ENCODE measurements around the gene MINDY4B.

Gene MINDY4B

DNA sequence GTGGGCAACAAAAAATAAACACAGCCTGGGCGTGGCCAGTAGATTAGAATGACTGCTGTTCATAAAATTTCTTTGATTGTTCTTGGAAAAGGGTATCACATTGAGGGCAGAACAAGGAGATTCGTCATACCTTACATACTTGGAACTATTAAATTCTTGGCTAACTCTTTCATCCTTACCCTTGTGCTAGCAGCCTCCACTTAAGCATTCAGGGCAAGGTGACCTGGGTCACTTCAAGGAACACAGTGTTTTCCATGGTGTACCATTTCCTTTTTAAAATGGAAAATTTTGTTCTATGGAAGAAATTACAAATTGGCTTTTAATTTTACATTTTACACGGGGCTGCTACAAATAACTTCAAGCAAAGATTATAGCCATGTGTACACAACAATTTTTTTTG lies 60.8 kb downstream of the MINDY4B start:
- DNase-seq (ENCODE audit: low read depth), result no peak

DNA sequence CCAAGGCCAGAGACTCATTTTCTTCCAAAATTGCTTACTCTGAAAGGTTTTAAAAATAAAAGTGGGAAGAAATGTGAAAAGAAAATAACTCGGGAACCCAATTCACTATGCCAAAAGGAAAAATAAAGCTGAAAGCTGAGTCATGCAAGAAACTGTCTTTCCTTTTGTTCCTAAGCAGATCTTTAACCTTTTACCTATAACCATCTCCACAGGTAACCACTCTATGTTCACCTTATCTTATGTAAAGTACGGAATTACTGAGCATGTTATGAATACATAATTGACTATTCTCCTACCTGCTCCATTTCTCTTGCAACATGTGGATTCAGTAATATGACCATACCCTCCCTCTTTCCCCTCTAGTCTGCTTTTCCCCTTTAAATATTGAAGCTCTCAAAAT lies 62.0 kb downstream of the MINDY4B start:
- DNase-seq (ENCODE audit: low read depth), result no peak

DNA sequence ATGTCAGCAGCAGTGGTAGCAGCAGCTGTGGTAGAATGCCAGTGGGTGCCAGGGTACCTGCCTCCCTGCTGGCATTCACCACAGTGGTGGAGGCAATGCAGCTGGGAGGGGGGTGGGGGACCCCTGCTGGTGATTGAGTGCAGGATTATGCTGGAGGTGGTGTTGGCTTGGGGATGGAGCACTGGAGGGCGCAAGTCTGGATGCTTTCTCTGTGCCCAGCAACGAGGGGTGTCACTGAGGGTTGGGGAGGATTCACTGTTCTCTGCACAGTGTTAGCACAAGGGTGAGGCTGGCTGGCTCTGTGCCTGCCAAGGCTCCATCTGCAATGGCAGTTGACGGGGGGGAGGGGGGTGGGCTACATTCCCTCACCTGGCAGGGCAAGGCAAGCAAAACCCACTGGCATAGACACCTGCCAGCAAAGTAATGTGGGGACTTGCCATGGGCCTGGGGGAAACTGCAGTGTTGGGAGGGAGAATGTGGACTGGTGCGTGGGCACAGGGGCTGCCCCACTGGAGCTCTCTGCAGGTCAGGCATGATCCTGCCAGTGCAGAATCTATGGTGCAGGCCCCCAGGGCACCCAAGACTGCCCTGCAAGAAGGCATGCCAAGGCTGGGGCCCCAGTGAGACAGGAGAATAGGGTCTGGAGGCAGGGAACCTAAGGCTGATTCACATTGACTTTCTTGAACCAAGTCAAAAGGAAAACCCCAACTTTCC lies 64.3 kb downstream of the MINDY4B start:
- DNase-seq (ENCODE audit: low read depth), result no peak

DNA sequence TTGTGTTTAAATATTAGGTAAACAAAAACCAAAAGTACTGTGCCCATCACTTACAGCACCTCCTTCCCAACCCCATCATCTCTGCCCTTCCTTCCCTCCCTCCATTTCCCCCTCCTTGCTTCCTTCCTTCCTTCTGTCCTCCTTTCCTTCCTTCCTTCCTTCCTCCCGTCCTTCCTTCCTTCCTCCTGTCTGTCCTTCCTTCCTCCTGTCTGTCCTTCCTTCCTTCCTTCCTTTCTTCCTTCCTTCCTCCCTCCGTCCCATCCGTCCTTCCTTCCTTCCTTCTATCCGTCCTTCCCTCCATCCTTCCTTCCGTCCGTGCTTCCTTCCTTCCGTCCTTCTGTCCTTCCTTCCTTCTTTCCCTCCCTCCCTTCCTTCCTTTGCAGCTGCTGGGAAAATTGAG lies 74.5 kb downstream of the MINDY4B start:
- DNase-seq (ENCODE audit: low read depth), result no peak

DNA sequence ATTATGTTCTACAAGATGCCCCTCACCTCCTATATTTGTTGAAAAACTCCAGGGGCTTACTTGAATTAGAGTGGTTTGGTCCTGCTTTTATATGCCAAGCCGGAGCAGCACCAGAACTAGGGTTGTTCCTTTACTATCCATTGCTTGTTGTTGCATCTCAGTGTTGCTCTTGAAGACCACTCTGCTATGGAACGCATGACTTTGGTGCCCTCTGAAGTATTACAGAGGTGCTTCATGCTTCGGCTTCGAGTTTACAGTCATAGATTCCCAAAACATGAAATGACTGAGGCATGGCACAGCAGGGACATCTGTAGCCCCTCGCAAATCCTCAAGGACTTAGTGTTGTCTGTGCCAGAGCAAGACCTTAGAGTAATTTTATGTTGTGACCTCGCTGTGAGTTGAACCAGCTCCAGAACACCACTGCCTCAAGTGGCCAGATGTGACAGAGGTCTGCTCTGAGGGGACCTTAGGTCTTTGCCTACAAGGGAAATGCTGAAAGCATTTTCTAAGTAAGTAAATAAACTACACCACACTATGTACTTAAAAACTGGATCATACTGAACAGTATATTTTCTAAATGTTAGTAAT lies 75.1 kb downstream of the MINDY4B start:
- DNase-seq (ENCODE audit: low read depth), result no peak

DNA sequence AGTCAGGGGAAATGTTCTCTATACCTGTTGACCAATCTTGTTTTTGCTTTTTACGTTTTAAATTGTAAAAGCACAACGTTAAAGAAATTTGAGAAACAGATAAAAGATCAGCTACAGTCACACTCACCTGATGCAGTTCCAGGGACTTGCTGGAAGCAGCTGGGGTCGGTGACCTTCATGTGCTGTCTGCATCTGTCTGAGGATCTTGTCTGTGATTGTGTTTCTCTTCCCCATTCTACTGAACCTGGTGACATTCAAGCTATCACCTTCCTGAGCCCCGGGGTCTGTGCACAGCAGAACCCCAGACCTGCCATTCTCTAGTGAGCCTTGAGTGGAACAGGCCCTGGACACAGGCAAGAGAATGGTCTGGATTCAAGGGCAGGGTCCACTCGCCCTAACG lies 75.8 kb downstream of the MINDY4B start:
- DNase-seq (ENCODE audit: low read depth), result no peak

DNA sequence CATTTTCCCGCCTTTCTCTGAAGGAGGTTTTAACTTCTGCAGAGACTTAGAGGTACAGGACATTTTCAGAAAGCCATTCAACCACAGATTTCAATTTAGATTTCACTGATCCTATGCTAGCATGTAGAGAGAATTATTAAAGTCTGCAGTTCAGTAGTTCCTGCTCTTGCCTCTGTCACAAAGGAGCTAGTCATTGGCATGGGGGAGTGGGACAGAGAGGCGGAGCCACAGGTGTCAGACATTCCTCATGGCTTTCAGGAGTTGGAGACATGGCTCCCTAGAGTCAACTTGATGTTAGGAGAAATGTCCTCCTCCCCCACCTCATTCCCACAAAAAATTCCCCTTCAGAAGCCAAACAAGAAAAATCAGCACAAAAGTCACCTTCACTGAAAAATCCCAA lies 76.2 kb downstream of the MINDY4B start:
- no peak for DNase-seq (ENCODE audit: low read depth)

DNA sequence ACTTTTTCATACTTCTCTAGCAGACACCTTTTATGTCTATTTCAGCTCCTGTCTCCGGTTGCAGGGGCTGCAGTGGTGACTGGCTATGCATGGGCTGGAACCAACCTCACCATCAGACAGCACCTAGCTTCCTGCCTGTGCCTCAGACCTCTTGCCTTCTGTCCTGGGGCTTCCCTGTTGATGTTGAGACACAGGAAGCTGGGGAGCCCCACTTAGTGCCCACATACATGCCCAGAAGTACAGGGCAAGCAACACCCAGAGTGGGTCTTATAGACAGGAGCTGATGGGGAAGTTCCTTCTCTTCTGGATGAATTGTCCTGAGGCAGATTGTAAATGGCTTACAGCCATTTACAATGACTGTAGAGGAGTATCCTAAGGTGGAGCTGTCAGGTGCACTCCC lies 77.0 kb downstream of the MINDY4B start:
- DNase-seq (ENCODE audit: low read depth), result no peak

DNA sequence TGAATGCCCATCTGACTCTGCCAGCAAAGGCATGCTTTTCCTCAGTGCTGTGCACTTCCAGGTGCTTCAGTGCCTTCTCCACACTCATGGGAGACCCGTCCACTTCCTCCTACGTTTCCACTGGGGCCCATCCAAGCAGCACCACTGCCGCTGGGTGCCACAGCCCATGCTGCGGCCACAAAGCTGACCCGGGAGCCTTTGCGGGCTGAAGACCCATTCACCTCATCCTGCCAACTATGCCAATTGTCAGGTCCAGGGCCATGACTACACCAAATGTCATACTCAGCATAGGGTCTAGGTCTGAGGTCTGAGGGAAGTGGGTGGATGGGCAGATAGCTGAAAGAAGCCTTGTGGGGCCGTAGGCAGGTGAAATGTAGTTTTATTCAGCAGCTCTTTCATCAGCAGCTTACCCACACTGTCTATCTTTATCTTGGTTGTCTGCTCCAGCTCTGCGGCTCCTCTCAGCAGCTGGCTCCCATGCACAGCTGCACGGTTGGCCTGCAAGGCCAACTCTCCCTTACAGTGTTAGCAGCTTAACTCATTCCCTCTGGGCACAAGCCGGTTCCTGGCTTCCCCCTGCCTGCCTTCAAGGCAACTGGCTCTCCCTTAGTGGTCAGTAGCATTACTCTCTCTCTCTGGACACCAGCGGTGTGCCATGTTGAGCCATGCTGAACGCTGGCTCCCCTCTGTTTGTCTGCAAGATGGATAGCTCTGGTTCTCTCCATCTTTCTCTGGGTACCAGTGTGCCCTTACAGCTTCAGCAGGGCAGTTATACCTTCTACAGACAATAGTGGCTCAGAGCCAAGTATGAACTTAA lies 78.6 kb downstream of the MINDY4B start:
- DNase-seq (ENCODE audit: low read depth), result no peak

DNA sequence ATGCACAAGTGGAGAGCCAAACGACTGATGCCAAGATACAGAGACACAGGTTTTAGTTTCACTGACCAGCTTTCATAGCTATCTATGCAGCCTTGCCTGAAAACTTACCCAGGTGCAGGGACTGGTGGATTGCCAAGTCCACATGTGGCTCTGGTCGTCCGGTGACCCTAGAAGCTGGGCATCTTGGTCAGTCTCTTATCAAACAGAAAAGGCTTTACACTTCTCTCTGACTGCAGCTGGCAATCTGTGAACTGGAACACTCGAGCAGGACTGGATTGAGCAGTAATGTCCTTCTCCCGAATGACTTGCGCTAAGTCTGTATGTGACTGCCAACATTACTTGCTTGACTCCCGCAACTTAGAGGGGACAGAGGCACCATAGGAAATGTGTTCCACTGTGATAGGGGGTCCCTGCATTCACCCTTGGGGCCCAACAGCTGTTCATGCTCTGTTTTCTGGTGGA lies 79.3 kb downstream of the MINDY4B start:
- no peak for DNase-seq (ENCODE audit: low read depth)

DNA sequence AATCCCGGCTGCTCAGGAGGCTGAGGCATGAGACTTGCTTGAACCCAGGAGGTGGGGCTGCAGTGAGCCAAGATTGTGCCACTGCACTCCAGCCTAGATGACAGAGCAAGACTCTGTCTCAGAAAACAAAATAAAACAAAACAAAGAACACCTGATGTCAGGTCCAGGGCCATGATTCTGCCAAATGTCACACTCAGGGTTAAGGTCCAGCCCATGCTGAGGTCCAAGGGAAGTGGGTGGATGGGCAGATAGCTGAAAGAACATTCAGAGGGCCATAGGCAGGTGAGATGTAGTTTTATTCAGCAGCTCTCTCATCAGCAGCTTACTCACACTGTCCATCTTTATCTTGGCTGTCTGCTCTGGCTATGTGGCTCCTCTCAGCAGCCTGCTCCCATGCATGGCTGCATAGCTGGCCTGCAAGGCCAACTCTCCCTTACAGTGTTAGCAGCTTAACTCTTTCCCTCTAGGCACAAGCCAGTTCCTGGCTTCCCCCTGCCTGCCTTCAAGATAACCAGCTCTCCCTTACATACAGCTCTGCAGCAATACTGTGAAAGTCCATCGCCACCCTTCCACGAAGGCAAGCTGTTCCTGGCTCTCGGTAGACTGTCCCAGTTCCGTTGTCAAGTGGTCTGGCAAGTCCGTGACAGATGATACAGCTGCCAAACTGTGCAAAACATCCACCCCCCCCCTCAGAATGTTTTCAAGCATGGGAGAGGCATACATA lies 79.9 kb downstream of the MINDY4B start:
- DNase-seq (ENCODE audit: low read depth), result no peak

DNA sequence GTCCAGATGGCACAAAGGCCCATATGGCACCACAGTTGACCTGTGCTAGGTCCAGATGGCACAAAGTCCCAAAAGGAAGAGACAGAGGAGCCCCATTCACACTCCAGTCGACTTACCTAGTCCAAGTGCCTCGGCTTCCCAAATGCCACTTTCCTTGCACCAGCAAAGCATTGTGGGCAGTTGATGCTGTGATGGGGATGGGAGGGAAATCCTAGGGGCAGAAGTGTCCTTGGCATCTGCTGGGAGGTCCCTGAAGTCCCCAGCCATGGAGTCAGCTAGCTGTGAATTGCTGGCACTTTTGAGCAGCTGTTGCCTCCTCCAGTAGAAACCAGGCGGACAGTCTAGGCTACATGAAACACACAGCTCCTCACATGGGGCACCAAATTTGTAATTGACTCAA lies 82.0 kb downstream of the MINDY4B start:
- DNase-seq (ENCODE audit: low read depth), result no peak

DNA sequence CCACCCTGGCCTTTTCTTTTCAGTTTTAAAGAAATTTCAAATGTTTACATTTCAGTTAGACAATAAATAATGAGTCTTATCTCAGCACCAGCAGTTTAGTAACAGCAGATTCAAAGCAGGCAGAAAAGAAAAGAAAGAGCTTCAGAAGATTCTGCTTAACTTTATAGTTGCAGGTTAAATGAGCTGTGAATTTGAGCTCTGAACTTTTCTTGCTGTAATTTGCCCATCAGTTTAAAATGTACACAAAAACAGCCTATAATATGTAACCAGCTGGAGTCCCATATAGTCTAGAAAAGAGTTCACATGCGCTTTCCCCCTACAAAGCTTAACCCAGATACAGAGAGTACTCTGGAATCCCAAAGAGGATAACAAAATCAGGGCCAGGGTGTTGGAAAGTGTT lies 82.6 kb downstream of the MINDY4B start:
- no peak for DNase-seq (ENCODE audit: low read depth)
